ENCODE data around the gene ANKS3. TPM values are rescaled to one million over a fixed set of nuclear protein-coding genes. Genes with fewer than 3 reads are reported as not detected.
A peak's percentile ranks its signal among the peaks of the same experiment; 100 is the strongest.

The ANKS3 gene, protein sequence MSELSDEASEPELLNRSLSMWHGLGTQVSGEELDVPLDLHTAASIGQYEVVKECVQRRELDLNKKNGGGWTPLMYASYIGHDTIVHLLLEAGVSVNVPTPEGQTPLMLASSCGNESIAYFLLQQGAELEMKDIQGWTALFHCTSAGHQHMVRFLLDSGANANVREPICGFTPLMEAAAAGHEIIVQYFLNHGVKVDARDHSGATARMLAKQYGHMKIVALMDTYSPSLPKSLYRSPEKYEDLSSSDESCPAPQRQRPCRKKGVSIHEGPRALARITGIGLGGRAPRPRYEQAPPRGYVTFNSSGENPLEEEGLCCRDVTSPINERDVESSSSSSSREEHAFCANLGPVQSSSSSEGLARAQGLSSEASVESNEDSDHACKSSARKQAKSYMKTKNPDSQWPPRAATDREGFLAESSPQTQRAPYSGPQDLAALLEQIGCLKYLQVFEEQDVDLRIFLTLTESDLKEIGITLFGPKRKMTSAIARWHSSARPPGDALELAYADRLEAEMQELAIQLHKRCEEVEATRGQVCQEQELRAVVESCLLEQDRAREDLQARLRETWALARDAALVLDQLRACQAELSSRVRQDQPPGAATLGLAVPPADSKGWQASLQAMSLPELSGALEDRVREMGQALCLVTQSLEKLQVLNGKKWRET
- 19.8 TPM for total RNA-seq

DNA sequence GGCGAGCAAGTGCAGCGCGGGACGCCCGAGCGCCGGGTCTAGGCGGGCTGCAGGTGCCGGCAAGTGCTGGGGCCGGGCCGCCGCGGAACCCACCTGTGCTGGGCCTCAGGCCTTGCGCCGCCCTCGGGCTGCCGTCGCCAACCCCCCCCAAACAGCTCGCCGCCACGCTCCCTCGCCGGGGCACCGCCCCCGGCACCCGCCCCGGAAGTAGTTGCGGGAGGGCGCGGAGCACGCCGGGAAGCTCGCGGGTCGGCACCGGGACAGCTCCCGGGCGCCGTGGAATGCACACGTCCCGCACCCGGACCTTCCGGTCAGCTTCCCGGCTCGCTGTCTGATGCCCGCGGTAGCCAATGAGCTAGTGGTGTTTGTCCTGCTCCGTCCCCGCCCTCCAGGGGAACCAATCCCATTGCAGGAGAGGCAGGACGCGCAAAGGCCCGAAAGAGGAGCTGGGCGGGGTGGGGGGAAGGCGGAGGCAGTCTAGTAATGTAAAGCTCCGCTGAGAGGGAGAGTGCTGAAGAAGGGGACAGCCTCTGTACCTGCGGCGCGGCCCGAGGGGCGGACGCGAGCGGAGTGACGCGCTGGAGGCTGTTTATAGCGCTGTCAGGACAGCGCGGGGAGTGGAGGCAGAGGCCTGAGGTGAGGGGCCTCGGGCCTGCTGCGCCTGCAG is at the start of gene ANKS3, which contains the start of gene DNAAF8:
Gene ANKS3 (minus strand): TSS at position 209 of the 667 bp plus-strand sequence. CDS start 4,122 bp downstream, outside the sequence.
Gene DNAAF8 (plus strand): TSS at position 475 of the 667 bp plus-strand sequence. CDS start 1,978 bp downstream, outside the sequence.
- peak; percentile 96 for DNase-seq

DNA sequence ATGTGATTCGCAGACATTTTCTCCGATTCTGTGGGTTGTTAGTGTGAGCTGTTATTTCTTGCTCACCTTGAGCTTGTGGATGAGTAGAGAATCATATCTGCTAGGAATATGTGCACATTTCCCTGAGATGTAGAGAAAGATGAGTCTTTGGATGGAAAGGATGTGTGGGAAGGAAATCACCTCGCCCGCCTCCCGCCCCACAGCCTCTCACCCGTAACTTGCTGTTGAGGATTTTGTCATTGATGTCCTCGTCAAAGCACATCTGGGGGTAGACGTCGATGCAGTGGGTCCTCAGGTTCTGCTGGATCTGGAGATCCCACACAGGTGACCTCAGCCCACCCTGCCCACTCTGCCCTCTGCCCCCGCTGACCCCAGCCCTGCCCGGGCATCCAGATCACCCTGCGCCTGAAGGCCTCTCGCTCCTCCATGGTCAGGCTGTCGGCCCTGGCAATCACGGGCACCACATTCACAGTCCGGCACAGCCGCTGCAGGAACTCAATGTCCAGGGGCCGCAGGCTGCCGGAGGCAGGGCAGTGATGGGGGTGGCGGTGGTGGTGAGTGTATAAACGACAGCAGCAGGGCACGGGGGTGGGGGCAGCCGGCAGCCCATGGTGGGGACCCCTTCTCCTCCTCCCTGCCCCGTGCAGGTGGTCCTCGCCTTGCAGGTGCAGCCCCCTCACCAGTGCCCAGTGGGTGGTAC is 49.3 kb upstream of the ANKS3 start:
- no peak for DNase-seq

DNA sequence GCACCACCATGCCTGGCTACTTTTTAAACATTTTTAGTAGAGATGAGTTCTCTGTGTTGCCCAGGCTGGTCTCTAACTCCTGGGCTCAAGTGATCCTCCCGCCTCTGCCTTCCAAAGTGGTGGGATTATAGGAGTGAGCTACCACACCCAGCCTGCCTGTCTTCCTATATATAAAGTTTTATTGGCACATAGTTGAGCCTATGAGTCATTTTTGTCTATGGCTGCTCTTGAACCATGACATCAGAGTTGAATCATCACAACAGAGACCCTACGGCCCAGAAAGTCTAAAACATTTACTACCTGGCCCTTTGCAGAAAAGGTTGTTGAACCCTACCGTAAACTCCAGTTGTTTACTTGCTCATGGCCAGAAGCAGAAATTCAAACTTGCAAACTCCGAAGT is 46.2 kb upstream of the ANKS3 start:
- DNase-seq, result no peak

DNA sequence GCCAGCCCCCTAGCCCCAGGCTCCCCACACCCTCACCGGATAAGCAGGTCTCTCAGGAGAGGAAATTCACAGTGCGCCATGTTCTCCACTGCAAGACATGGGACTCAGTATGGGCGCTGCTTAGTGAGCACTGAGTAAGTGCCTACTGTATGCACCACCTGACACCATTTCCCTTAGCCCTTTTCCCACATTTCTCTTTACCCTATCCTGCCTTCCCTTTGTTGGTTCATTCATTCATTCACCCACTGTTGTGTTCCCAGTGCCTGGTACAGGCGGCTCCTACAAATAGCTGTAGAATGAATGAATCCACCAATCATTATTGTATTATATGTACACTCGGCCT is 44.0 kb upstream of the ANKS3 start:
- DNase-seq, result no peak

DNA sequence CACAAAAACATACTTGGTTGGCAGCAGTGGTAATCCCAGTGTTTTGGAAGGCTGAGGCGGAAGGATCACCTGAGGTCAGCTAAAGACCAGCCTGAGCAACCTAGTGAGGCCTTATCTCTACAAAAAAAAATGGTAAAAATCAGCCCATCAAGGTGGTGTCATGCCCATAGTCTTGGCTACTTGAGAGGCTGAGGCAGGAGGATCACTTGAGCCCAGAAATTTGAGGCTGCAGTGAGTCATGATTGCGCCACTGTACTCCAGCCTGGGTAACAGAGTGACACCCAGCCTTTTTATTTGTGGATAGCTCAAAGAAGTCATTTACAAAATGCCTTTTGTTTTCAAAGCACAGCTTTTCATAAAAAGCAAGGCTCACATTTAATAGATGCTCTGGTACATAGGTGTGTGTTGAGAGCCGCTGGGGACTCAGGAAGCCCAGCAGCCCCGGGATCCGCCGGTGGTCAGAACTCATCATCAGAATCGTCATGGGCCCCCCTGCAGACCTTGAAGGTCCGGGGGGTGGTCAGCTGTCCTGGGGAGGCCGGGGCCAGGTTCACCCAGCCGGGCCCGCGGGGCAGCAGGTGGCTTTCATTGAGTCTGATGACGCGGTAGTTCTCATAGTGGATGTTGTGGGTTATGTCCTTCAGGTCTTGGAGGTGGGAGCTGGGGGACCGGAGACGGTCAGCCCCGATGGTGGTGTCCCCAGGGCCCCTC is 43.4 kb upstream of the ANKS3 start:
- DNase-seq, result no peak

DNA sequence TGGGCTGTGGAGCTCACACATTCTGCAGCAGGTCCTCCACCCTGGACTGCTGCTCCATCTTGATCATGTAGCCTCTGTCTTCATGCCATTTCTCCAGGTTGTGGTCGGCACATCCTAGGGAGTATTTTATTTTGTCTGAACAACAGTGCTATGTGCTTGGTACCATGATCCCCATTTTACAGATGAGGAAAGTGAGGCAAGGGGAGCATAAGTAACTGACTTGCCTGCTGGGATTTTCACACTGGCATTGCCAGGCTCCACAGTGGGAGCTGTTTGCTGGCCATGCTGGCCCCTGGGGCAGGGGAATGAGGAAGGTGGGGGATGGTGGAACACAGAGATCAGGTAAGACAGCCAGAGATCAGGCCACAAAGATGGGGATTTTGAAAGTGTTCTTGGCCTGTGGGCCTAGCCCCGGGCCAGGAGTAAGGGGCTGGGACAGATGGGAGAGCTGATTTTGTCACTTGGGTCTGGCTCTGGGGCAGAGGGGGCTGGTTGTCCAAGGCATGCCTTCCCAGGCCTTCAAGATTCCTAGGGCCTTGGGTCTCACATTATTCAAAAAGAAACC is 42.2 kb upstream of the ANKS3 start:
- DNase-seq, result no peak

DNA sequence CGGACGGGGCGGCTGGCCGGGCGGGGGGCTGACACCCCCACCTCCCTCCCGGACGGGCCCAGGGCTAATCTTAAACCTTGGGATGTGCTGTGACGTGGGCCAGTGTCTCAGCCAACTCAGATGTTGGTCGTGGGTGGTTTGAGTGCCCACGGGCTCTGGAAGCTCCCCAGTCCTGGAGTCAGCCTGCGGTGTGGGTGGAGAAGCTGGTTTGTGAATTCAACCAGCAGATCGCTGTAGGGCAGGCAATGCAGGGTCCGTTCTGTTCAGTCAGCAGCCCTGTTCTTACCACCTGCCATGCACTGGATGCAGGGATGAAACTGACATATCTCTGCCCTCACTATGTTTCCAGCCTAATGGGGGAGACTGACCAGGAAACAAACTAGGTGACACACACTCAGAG is 40.9 kb upstream of the ANKS3 start:
- no peak for DNase-seq

DNA sequence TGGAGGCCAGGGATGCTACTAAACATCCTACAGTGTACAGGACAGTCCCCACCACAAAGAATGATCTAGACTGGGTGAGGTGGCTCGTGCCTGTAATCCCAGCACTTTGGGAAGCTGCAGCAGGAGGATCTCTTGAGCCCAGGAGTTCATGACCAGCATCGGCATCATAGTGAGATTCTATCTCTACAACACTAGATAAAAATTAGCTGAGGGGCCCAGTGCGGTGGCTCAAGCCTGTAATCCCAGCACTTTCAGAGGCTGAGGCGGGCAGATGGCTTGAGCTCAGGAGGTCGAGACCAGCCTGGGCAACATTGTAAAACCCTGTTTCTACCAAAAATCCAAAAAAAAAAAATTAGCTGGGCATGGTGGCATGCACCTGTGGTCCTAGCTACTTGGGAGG is 38.3 kb upstream of the ANKS3 start:
- no peak for DNase-seq

DNA sequence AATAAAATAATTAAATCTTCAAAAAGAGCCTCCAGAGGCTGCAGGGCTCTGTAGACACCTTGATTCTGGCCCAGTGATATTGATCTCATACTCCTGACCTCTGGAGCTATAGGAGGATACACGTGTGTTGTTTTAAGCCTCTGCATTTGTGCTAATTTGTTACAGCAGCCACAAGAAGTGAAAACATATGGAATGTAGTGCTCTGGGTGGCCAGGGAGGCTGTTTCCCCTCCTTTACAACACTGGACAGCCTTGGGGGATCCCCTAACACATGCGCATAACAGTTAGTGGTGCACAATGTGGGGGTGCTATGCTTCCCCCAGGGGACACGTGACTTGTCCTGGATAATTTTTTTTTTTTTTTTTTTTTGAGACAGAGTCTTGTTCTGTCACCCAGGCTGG is 37.6 kb upstream of the ANKS3 start:
- DNase-seq, result no peak

DNA sequence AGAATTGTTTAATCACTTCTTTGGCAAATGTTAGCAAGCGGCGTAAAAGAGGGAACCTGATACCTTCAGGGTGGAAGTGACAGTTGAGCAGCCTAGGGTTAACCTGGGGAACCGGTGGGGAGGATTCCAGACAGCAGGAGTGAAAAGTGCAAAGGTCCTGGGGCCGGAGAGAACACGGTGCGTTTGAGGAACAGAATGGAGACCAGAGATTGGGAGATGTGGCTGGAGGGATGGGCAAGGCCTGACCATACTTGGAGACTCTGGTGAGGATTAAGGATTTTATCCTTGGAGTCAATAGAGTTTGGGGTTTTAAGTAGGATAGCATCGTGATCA is 35.2 kb upstream of the ANKS3 start:
- no peak for DNase-seq

DNA sequence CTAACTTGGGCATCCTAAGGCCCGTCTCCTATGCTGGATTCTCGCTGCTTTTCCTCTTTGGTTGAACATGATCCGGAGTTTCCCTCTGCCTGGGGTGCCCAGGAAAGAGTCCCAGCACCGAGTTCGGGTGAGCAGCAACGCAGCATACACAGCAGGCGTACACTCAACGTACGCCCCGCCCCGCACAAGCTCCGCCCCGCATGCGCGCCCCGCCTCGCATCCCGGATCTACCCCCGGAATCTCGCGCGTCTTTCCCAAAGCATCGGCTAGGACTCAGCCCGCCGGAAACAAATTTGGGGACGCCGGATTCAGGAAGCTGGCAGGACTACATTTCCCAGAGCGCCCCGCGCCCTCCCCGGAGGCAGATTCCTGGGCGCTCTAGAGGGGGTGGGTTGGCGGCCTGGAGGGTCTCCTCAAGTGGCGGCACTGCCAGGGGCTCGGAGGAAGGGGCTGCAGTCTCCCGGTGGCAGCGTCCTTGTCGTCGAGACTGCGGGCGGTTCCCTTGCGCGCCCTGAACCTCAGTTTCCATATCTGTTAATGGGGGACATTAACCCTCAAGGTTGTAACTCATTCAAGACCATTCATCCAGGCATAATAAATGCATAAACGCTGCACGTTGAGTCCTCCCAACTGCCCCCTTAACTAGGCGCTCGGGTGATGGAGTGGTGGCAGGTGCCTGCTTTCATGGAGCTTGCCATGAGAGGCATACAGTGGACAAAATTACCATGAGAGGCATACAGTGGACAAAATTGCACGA is 34.7 kb upstream of the ANKS3 start:
- DNase-seq, result peak; percentile 94

DNA sequence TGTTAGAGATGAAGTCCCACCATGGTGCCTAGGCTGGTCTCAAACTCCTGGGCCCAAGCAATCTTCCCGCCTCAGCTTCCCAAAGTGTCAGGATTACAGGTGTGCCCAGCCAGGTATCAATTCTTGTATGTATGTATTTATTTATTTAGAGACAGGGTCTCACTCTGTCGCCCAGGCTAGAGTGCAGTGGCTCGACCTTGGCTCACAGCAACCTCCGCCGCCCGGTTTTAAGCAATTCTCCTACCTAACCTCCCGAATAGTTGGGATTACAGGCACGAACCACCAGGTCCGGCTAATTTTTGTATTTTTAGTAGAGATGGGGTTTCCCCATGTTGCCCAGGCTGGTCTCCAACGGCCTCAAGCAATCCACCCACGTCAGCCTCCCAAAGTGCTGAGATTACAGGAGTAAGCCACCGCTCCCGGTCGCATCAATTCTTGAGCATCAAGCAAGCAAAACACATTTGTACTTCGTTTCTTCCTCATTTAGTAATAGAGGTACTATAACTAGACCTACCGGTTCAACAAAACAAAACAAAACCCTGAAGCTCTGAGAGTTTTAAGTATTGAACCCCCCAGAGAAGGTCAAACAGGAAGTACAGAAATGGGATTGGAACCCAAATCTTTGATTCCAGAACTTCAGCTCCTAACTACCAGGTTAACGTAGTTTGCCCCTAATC is 33.9 kb upstream of the ANKS3 start:
- no peak for DNase-seq

DNA sequence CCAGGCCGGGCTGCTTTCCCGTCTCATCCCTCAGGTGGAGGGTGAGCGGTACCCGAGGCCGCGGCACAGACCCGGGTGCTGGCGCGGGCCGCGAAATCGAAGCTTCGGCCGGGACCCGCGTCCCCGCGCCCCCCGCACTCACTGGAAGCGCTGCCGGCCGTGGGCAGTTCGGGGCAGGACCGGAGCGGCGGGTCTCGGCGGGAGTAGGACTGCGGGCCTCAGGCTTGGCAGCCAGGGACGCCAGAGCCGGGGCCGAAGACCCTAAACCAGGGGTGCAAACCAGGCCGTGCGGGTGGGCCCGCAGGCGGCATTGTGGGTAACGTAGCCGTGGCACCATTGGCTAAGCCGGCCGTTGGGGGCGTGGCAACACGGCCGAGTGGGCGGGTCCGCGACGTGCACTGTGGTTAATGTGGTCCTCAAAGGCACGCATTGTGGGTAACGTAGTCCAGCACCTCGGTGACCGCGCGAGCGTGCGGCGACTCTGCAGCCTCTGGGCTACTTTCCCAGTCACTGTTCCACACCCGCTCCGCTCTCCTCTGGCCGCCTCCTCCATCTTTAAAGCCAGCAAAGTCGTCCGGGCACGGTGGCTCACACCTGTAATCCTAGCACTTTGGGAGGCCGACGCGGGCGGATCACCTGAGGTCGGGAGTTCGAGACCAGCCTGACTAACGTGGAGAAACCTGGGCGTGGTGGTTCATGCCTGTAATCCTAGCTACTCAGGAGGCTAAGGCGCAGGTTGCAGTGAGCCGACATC is 33.0 kb upstream of the ANKS3 start, which contains the start of gene ZNF500:
Gene ZNF500 (minus strand): TSS at position 288 of the 754 bp plus-strand sequence. CDS start 1,184 bp downstream, outside the sequence.
- peak; percentile 96 for DNase-seq

DNA sequence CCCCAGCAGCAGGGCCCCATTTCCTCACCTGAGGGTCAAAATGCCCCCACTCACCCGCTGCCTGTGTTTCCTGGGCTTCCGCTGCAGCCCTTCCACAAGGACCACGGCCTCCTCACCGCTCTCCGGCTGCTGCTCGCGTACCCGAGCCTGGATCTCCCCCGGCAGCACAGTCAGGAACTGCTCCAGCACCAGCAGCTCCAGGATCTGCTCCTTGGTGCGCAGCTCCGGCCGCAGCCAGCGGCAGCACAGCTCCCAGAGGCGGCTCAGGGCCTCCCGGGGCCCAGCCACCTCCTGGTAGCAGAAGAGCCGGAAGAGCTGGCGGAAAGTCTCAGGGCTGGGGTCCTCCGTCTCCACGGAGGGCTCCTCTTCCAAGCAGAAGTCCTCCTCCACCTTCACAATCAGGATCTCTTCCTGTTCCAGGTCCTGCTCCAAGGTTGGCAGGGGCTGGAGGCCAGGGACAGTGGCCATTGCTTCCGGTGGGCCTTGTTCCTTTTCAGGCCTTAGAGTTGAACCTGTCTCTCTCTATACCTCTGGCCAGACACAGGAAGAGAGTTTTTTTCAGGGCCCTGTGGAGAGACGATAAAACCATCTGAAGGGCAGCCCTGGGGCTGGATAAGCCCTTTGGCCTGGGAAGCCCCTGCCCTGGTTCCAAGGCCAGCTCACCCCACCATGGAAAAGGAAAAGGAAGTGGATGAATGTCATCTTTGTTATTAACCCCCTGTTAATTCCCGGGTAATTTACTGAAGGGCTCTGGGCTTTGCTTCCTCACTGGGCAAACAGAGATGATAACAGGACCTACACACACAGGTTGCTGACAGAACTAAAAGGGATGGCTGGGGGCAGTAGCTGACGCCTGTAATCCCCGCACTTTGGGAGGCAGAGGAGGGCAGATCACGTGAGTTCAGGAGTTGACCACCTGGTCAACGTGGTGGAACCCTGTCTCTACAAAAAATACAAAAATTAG is 31.7 kb upstream of the ANKS3 start:
- no peak for DNase-seq

DNA sequence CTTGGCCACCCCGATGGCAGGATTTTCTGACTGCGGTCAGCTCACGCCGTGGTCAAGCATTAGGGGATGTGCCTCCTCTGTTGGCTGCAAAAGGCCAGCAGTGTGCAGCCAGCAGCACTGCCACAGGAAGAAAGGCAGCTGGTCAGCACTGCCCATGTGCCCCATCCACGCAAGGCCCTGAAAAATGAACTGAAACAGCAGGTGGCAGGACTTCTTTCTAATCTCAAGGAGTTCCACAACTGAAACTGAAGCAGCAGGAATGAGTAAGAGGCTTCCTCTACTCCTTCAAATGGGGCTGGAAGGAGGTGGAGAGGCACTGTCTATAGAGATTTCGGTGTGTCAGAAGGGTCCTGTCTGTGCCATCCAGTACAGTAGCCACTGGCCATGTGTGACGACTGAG is 29.7 kb upstream of the ANKS3 start:
- DNase-seq, result no peak

DNA sequence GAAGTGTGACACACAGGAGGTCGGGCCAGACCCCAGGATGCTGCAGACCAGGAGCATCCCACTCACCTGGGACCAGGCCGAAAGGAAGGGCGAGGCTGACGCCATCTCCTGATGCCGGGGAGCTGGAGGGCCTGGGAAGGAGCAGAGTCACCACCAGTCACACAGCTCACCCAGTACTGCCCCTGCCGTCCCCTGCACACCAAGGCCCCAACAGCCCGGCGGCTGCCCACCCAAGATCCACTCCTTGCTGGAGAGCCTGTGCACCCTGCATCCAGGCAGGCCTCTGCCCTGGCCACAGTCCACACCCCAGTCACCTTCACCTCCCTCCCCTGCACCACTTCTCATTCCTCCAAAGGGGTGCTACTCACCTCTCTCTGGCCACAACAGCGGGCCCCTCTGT is 28.1 kb upstream of the ANKS3 start:
- DNase-seq, result no peak

DNA sequence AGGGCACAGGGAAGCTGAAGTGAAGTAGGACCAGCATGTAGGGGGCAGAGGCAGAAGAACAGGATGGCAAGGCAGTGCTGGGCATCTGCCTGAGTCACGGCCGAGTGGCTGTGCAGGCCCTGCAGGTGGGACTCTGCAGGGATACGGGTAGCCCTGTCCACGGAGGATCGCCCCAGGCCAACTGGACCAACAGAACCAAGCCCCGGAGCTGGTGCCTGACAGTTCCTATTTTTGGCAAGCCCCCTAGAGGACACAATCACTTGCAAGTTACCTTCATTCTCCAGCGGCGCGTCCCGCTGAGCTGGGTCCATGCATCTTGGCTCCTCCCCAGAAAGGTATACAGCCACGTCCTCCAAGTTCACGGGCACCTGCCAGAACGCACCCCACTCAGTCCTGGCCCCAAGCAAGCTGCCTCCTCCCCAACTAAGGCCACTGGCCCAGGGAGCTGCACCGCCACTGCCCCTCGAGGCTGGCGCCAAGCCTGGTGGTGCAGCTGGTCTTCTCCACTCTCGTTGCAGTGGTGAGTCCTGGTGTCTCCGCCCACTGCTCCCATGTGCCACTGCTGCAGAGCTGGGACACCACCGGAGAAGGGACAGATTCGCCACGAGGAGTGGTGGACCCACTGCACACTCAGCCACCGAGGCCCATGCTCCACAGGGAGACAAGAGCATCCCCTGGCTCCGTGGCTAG is 26.3 kb upstream of the ANKS3 start:
- DNase-seq, result no peak

DNA sequence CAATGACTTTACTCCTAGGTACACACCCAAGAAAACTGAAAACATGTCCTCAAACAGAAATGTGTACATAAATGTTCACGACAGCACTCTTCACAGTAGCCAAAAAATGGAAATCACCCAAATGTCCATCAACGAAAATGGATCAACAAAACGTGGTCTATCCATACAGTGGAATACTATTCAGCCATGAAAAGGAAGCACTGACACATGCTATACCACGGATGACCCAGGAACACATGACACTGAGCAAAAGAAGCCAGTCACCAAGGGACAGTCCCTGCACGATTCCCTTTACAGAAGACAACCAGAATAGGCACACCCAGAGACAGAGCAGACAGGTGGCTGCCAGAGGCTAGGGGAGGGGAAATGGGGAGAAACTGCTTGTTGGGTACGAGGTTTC is 21.6 kb upstream of the ANKS3 start:
- no peak for DNase-seq

All from occipital lobe (tissue), 2 donors.